ENCODE data around the gene CCNF.
"Not testable (repeated sequence)": the region's sequence is repeated elsewhere in the genome, so short reads cannot be mapped to it uniquely, and the experiment has no call there.

CCNF gene

GRCh38 chr16:2429034-2429770, at the start of gene CCNF:
CCNF (plus strand) TSS chr16:2429447; CDS start chr16:2429482, 35 bp downstream.
- peak; percentile 99 for DNase-seq (ENCODE audit: low spot score)

GRCh38 chr16:2383501-2383900, 45.7 kb upstream of the CCNF start:
- no peak for DNase-seq (ENCODE audit: low spot score)

- no peak for DNase-seq (ENCODE audit: low spot score)
These were observed 44.8 kb upstream of the CCNF start for GRCh38 chr16:2384426-2384825.

- no peak for DNase-seq (ENCODE audit: low spot score)
These were observed 43.9 kb upstream of the CCNF start for GRCh38 chr16:2385190-2385836.

GRCh38 chr16:2385982-2386381, 43.3 kb upstream of the CCNF start:
- DNase-seq (ENCODE audit: low spot score) = not testable (repeated sequence)

GRCh38 chr16:2386990-2387389, 42.3 kb upstream of the CCNF start:
- no peak for DNase-seq (ENCODE audit: low spot score)

GRCh38 chr16:2388139-2388874, 40.9 kb upstream of the CCNF start:
- DNase-seq (ENCODE audit: low spot score) = no peak

- DNase-seq (ENCODE audit: low spot score) = peak; percentile 63
These were observed 40.3 kb upstream of the CCNF start for GRCh38 chr16:2388875-2389433.

- no peak for DNase-seq (ENCODE audit: low spot score)
These were observed 37.2 kb upstream of the CCNF start for GRCh38 chr16:2392025-2392424.

GRCh38 chr16:2398520-2398919, 30.7 kb upstream of the CCNF start:
- DNase-seq (ENCODE audit: low spot score) = no peak

- no peak for DNase-seq (ENCODE audit: low spot score)
These were observed 25.1 kb upstream of the CCNF start for GRCh38 chr16:2404099-2404498.

- no peak for DNase-seq (ENCODE audit: low spot score)
These were observed 14.2 kb upstream of the CCNF start for GRCh38 chr16:2415085-2415484.

GRCh38 chr16:2420035-2420434, 9.2 kb upstream of the CCNF start:
- DNase-seq (ENCODE audit: low spot score) = no peak

- no peak for DNase-seq (ENCODE audit: low spot score)
These were observed 7.0 kb upstream of the CCNF start for GRCh38 chr16:2422123-2422867.

GRCh38 chr16:2424061-2425007, 4.9 kb upstream of the CCNF start:
- no peak for DNase-seq (ENCODE audit: low spot score)

GRCh38 chr16:2425008-2425518, 4.2 kb upstream of the CCNF start:
- no peak for DNase-seq (ENCODE audit: low spot score)

GRCh38 chr16:2425825-2426430, 3.3 kb upstream of the CCNF start:
- no peak for DNase-seq (ENCODE audit: low spot score)

- no peak for DNase-seq (ENCODE audit: low spot score)
These were observed 2.3 kb upstream of the CCNF start for GRCh38 chr16:2426941-2427361.

- DNase-seq (ENCODE audit: low spot score) = no peak
These were observed 1.7 kb upstream of the CCNF start for GRCh38 chr16:2427526-2427925.
